A549 treated with ZK216348 at 1 μM for 4 hours (cell line): ENCODE measurements around the gene MAPK13. TPM values are rescaled to one million over a fixed set of nuclear protein-coding genes. Genes with fewer than 3 reads are reported as not detected.

Experiments
- total RNA-seq: library from RNA; stranded (reverse); fragments of 200-300 nt; extraction: Qiagen RNA extraction; gene quantifications from 5 replicates; pipeline ENCODE4 v1.2.3, GENCODE V29; 2022; ENCODE audit warnings: low read depth

The MAPK13 gene
- 0.45 to 1.5 TPM (median 1.1 TPM) in 5 replicates for total RNA-seq

DNA sequence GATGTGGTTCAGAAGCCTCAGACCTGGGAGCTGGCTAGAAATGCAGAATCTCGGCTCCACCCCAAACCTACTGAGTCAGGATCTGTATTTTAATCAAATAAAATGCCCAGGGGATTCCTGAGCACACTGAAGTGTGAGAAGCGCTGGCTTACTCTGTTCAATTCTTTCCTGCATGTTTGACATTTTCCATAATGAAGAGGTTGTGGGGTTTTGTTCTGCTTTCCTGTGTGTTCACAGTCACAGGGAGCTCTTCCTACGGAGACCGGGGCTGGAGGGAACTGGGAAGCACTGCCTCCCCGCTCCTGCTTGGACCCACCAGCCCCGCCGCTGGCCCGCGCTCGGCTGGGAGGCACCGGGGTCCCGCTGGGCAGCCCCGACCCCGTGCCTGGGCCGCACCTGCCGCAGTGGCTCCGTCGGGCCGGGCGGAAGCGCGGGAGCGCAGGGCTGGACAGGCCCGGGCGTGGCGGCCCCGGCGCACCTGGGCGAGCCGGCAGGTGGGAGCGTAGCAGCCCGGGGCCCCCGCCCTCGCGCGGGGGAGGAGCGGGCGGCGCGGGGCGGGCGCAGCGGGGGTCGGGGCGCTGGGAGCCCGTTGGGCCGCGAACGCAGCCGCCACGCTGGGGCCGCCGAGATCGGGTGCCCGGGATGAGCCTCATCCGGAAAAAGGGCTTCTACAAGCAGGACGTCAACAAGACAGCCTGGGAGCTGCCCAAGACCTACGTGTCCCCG, at the start of gene MAPK13:
TSS of gene MAPK13 (plus strand) at position 573 of the 726 bp plus-strand sequence. CDS start at position 643, 70 bp downstream.

Other genes with a start within 250 kb of the MAPK13 start
- gene SRPK1, start 209.4 kb upstream of the MAPK13 start, total RNA-seq, result 26.6 to 43.0 TPM (median 33.4 TPM) in 5 replicates
- gene SLC26A8, start 105.9 kb upstream of the MAPK13 start, total RNA-seq, result not detected in 5 replicates
- 20.8 to 28.4 TPM (median 26.4 TPM) in 5 replicates for gene MAPK14, start 102.7 kb upstream of the MAPK13 start, total RNA-seq
- 9.5 to 11.4 TPM (median 10.6 TPM) in 5 replicates for gene BRPF3, start 66.2 kb downstream of the MAPK13 start, total RNA-seq
- 0.15 TPM in 1 of 5 replicates, not detected in the others for gene PNPLA1, start 139.5 kb downstream of the MAPK13 start, total RNA-seq
- gene BNIP5, start 206.4 kb downstream of the MAPK13 start, total RNA-seq, result not detected in 5 replicates